Bronchial epithelial cell (primary cell): ENCODE measurements around the gene XRCC4. TPM values are rescaled to one million over a fixed set of nuclear protein-coding genes. Genes with fewer than 3 reads are reported as not detected.
"Not testable (repeated sequence)": the region's sequence is repeated elsewhere in the genome, so short reads cannot be mapped to it uniquely, and the experiment has no call there.

Experiments
- DNase-seq: peaks from one replicate; pipeline ENCODE4 v3.0.0-alpha.2; 2010; ENCODE audit warnings: low read depth
- FAIRE-seq: peaks from 2 replicates; lab custom pipeline; 2011; peaks lifted over from hg19 to GRCh38; lab: Jason Lieb, UNC
- H3K27me3 ChIP-seq: 2 replicates; pipeline ENCODE4 v1.5.1; 2011; ENCODE audit warnings: low read length; ENCODE audit not compliant: control insufficient read depth, insufficient read depth
- H3K36me3 ChIP-seq: 2 replicates; pipeline ENCODE4 v1.5.1; 2011; ENCODE audit warnings: low read length; ENCODE audit not compliant: control insufficient read depth, insufficient read depth
- H3K4me3 ChIP-seq: 2 replicates; pipeline ENCODE4 v1.5.1; 2011; ENCODE audit warnings: mild to moderate bottlenecking, low read depth, low read length, control low read depth
- CTCF ChIP-seq: IDR thresholded peaks from 2 replicates; pipeline ENCODE4 v1.5.1; 2011; ENCODE audit warnings: mild to moderate bottlenecking, moderate library complexity, low read length, control low read depth, inconsistent platforms; ENCODE audit not compliant: insufficient read depth, severe bottlenecking
- total RNA-seq: library from RNA; depleted of rRNA; stranded (reverse); fragments of >200 nt; gene quantifications from 2 replicates; pipeline ENCODE4 v1.2.1, GENCODE V29; 2014

Gene XRCC4
- total RNA-seq, 1 donor from 2014 or later: 9.5 TPM

GRCh38 chr5:83059341-83059740, 18.0 kb upstream of the XRCC4 start:
- TF ChIP-seq CTCF: no peak
- no peak overlapping the region for H3K4me3 ChIP-seq
- H3K27me3 ChIP-seq: no peaks in the 10 kb centered on the region
- no peak for FAIRE-seq
- no peak for DNase-seq
- peaks cover 2% of the 10 kb centered on the region for H3K36me3 ChIP-seq

- no peak for TF ChIP-seq CTCF
- Histone ChIP-seq H3K36me3 (no peaks in the 10 kb centered on the region), H3K4me3 (no peak overlapping the region), H3K27me3 (no peaks in the 10 kb centered on the region)
- DNase-seq (no peak), FAIRE-seq (no peak)
Observed at GRCh38 chr5:83066548-83067110, 10.7 kb upstream of the XRCC4 start.

GRCh38 chr5:83067377-83067776, 10.0 kb upstream of the XRCC4 start:
- FAIRE-seq, H3K27me3 ChIP-seq, H3K36me3 ChIP-seq: not testable (repeated sequence)

GRCh38 chr5:83069096-83069799, 8.1 kb upstream of the XRCC4 start:
- DNase-seq (no peak), FAIRE-seq (no peak)
- no peak for TF ChIP-seq CTCF
- H3K4me3 ChIP-seq: no peak overlapping the region
- H3K36me3 ChIP-seq: no peaks in the 10 kb centered on the region
- H3K27me3 ChIP-seq: no peaks in the 10 kb centered on the region

More at GRCh38 chr5:83067377-83067776, 10.0 kb upstream of the XRCC4 start:
- not testable (repeated sequence) for DNase-seq, H3K4me3 ChIP-seq

GRCh38 chr5:83071286-83072051, 5.9 kb upstream of the XRCC4 start:
- FAIRE-seq (no peak), DNase-seq (no peak)
- H3K36me3 ChIP-seq: no peaks in the 10 kb centered on the region
- no peak overlapping the region for H3K4me3 ChIP-seq
- no peak for TF ChIP-seq CTCF
- no peaks in the 10 kb centered on the region for H3K27me3 ChIP-seq

GRCh38 chr5:83072966-83073365, 4.4 kb upstream of the XRCC4 start:
- DNase-seq (no peak), FAIRE-seq (no peak)
- Histone ChIP-seq H3K4me3 (no peak overlapping the region), H3K36me3 (no peaks in the 10 kb centered on the region), H3K27me3 (no peaks in the 10 kb centered on the region)
- TF ChIP-seq CTCF: no peak
